MM.1S (cell line): Measurements from ENCODE around the gene LTBP4.
A peak's percentile ranks its signal among the peaks of the same experiment; 100 is the strongest.
"Not testable (repeated sequence)": the region's sequence is repeated elsewhere in the genome, so short reads cannot be mapped to it uniquely, and the experiment has no call there.

Source experiments
- DNase-seq: peaks from one replicate; pipeline ENCODE4 v3.0.0-alpha.2; 2015
- H2AFZ ChIP-seq: fragments of 300-600 bp; sonication (generic); 2 replicates; pipeline ENCODE4 v1.6.0; 2016; ENCODE audit warnings: antibody characterized with exemption, low read length
- H3F3A ChIP-seq: fragments of 300-600 bp; sonication (generic); 2 replicates; pipeline ENCODE4 v1.6.1; 2016; ENCODE audit warnings: mild to moderate bottlenecking, antibody characterized with exemption, low read length, moderate library complexity, mixed read lengths; ENCODE audit not compliant: insufficient read depth
- H3K27ac ChIP-seq: fragments of 300-600 bp; sonication (generic); 2 replicates; pipeline ENCODE4 v1.5.1; 2016; ENCODE audit warnings: mild to moderate bottlenecking, low read length
- H3K27me3 ChIP-seq: fragments of 300-600 bp; sonication (generic); replicated peaks from 2 replicates; pipeline ENCODE4 v1.6.0; 2016; ENCODE audit warnings: low read length; ENCODE audit not compliant: insufficient read depth
- H3K36me3 ChIP-seq: fragments of 300-600 bp; sonication (generic); replicated peaks from 2 replicates; pipeline ENCODE4 v1.6.1; 2016; ENCODE audit warnings: mild to moderate bottlenecking, low read length, mixed read lengths; ENCODE audit not compliant: insufficient read depth
- H3K4me1 ChIP-seq: fragments of 300-600 bp; sonication (generic); 2 replicates; pipeline ENCODE4 v1.6.1; 2016; ENCODE audit warnings: low read length, mixed read lengths
- H3K4me2 ChIP-seq: fragments of 300-600 bp; sonication (generic); 2 replicates; pipeline ENCODE4 v1.6.0; 2016; ENCODE audit warnings: low read depth, low read length
- H3K4me3 ChIP-seq: fragments of 300-600 bp; sonication (generic); 2 replicates; pipeline ENCODE4 v1.5.1; 2016; ENCODE audit warnings: low read length, mixed read lengths
- H3K79me2 ChIP-seq: fragments of 300-600 bp; sonication (generic); 2 replicates; pipeline ENCODE4 v1.6.1; 2016; ENCODE audit warnings: mixed run types, low read length, mixed read lengths
- H3K9ac ChIP-seq: fragments of 300-600 bp; sonication (generic); 2 replicates; pipeline ENCODE4 v1.6.1; 2016; ENCODE audit warnings: low read length, mixed read lengths
- H3K9me2 ChIP-seq: fragments of 300-600 bp; sonication (generic); replicated peaks from 2 replicates; pipeline ENCODE4 v1.6.1; 2016; ENCODE audit warnings: mild to moderate bottlenecking, low read length, mixed read lengths; ENCODE audit not compliant: insufficient read depth
- H3K9me3 ChIP-seq: fragments of 300-600 bp; sonication (generic); replicated peaks from 2 replicates; pipeline ENCODE4 v1.6.1; 2016; ENCODE audit warnings: mild to moderate bottlenecking, low read length, mixed read lengths; ENCODE audit not compliant: insufficient read depth
- H4K20me1 ChIP-seq: fragments of 300-600 bp; sonication (generic); 2 replicates; pipeline ENCODE4 v1.6.1; 2016; ENCODE audit warnings: mild to moderate bottlenecking, low read length, moderate library complexity, mixed read lengths; ENCODE audit not compliant: insufficient read depth
- EZH2 ChIP-seq: fragments of 300-600 bp; sonication (generic); optimal IDR thresholded peaks from 2 replicates; pipeline ENCODE3; 2017; ENCODE audit warnings: low read depth, mild to moderate bottlenecking, antibody characterized with exemption, low read length, mixed read lengths
- EZH2phosphoT487 ChIP-seq: fragments of 300-600 bp; sonication (generic); IDR thresholded peaks from 2 replicates; pipeline ENCODE4 v1.6.1; 2018; ENCODE audit warnings: antibody characterized with exemption, low read length
- TF ChIP-seq, protein P1 (sequence below): fragments of 300-600 bp; sonication (generic); IDR thresholded peaks from 2 replicates; pipeline ENCODE4 v1.5.1; 2016; ENCODE audit warnings: antibody characterized with exemption, low read length, mixed read lengths

Gene LTBP4

DNA sequence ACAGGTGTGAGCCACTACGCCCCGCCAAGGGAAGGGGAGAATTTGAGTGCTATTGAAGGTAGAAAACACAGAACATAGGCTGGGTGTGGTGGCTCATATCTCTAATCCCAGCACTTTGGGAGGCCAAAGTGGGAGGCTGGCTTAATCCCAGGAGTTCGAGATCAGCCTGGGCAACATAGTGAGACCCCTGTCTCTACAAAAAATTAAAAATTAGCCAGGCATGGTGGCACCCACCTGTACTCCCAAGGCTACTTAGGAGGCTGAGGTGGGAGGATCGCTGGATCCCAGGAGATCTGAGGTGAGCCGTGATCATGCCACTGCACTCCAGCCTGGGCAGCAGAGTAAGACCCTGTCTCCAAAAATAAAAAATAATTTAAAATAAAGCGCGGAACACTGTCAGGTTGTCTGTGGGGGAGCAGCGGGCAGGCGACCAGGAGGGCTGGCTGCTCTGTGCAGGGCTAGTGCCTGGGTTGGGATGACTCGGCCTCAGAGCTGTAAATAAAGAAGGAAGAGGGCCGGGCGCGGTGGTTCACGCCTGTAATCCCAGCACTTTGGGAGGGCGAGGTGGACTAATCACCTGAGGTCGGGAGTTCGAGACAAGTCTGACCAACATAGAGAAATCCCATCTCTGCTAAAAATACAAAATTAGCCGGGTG lies 41.0 kb downstream of the LTBP4 start:
- no peak overlapping the region for H3K4me3 ChIP-seq
- no peak overlapping the region for H3K4me2 ChIP-seq
- H3K9ac ChIP-seq = no peak overlapping the region
- H3K27me3 ChIP-seq = peaks cover 19% of the 10 kb centered on the region
- H3K9me3 ChIP-seq = no peaks in the 10 kb centered on the region
- no peaks in the 10 kb centered on the region for H3K4me1 ChIP-seq
- H3F3A ChIP-seq = no peaks in the 10 kb centered on the region
- H3K79me2 ChIP-seq = no peaks in the 10 kb centered on the region
- H2AFZ ChIP-seq = no peak overlapping the region
- TF ChIP-seq, protein P1, sequence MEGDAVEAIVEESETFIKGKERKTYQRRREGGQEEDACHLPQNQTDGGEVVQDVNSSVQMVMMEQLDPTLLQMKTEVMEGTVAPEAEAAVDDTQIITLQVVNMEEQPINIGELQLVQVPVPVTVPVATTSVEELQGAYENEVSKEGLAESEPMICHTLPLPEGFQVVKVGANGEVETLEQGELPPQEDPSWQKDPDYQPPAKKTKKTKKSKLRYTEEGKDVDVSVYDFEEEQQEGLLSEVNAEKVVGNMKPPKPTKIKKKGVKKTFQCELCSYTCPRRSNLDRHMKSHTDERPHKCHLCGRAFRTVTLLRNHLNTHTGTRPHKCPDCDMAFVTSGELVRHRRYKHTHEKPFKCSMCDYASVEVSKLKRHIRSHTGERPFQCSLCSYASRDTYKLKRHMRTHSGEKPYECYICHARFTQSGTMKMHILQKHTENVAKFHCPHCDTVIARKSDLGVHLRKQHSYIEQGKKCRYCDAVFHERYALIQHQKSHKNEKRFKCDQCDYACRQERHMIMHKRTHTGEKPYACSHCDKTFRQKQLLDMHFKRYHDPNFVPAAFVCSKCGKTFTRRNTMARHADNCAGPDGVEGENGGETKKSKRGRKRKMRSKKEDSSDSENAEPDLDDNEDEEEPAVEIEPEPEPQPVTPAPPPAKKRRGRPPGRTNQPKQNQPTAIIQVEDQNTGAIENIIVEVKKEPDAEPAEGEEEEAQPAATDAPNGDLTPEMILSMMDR = no peak
- TF ChIP-seq EZH2phosphoT487 = no peak
- no peak for TF ChIP-seq EZH2
- no peaks in the 10 kb centered on the region for H4K20me1 ChIP-seq
- no peak overlapping the region for H3K27ac ChIP-seq
- DNase-seq = no peak
- H3K9me2 ChIP-seq = no peaks in the 10 kb centered on the region
- H3K36me3 ChIP-seq = no peaks in the 10 kb centered on the region

DNA sequence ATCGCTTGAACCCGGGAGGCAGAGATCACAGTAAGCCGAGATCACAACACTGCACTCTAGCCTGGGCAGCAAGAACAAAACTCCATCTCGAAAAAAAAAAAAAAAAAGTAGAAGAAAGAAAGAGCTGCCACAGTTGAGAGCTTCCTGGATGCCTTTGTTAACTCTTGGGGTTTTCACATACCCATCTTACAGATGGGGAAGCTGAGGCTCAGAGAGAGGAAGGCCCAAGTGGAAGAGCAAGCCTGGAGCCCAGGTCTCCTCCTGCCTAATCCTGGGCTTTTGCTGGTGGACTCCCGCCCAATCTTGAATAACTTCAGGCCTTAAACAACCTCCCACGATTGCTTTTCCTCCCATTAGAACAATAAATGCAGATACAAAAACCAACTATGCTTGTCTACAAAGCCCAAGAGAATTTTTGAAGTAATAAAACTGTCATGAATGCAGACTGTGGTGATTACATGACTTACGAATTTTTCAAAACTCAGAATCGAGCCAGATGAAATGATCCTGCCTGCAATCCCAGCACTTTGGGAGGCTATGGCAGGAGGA lies 41.7 kb downstream of the LTBP4 start:
- no peak for DNase-seq
- H3K4me1 ChIP-seq = no peaks in the 10 kb centered on the region
- H3F3A ChIP-seq = no peaks in the 10 kb centered on the region
- no peak overlapping the region for H2AFZ ChIP-seq
- H3K9me3 ChIP-seq = no peaks in the 10 kb centered on the region
- no peaks in the 10 kb centered on the region for H4K20me1 ChIP-seq
- H3K9me2 ChIP-seq = no peaks in the 10 kb centered on the region
- no peak overlapping the region for H3K4me3 ChIP-seq
- H3K27ac ChIP-seq = no peak overlapping the region
- H3K79me2 ChIP-seq = no peaks in the 10 kb centered on the region
- peaks cover 17% of the 10 kb centered on the region for H3K27me3 ChIP-seq
- TF ChIP-seq EZH2 = no peak
- no peak for TF ChIP-seq EZH2phosphoT487
- no peaks in the 10 kb centered on the region for H3K36me3 ChIP-seq
- no peak overlapping the region for H3K4me2 ChIP-seq
- no peak overlapping the region for H3K9ac ChIP-seq

DNA sequence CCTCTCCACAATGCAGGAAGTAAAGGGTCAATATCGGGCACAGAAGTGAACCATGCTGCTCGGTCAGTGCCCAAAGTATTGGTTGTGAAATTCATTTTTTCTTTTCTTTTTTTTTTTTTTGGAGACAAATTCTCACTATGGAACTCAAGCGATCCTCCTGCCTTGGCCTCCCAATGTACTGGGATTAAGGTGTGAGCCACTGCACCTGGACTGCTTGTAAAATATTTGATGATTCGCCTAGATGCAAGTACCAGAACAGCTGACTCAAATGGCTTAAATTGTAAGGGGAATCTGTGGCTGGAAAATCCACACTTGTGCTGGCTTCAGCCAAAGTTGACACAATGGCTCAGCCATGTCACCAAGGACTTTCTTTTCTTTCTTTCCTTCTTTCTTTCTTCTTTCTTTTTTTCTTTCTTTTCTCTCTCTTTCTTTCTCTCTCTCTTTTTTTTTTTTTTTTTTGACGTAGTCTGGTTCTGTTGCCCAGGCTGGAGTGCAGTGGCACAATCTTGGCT lies 45.6 kb downstream of the LTBP4 start:
- Histone ChIP-seq H4K20me1 (no peaks in the 10 kb centered on the region), H3K27me3 (peaks cover 32% of the 10 kb centered on the region), H3K27ac (no peak overlapping the region), H3K9me3 (no peaks in the 10 kb centered on the region), H3K36me3 (no peaks in the 10 kb centered on the region), H3K9ac (no peak overlapping the region), H3K9me2 (no peaks in the 10 kb centered on the region), H3K4me3 (no peak overlapping the region), H3K4me2 (no peak overlapping the region), H3F3A (no peaks in the 10 kb centered on the region), H3K4me1 (no peaks in the 10 kb centered on the region), H2AFZ (no peak overlapping the region), H3K79me2 (no peaks in the 10 kb centered on the region)
- no peak for TF ChIP-seq EZH2phosphoT487
- TF ChIP-seq EZH2 = no peak
- TF ChIP-seq, protein P1 = no peak
- DNase-seq = no peak

DNA sequence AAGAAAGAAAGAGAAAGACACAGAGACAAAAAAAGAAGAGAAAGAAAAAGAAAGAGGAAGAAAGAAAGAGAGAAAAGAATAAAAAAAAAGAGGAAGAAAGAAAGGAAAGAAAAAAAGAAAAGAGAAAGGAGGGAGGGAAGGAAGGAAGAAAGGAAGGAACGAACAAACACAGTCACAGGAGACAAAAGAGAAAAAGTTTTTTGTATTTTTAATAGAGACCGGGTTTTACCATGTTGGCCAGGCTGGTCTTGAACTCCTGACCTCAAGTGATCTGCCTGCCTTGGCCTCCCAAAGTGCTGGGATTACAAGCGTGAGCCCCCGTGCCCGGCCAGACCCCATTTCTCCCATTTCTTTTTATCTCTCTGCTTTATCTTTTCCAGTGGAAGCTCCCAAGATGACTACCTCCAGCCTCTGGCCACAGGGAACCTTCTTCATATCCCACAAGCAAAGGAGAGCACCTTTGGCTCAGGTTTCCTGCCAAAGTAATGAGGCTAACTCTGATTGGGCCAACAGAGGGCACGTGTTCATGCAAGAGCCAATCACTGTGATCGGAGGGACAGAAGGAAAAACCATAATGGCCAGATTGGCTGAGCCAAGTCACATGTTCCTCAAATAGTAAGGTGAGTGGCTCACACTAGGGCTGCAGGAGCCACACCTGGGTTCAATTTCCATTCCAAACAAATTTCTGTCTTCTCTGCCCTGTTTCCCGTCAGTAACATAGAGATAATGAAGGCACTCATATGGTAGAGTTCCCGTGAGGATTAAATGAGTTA lies 48.9 kb downstream of the LTBP4 start:
- not testable (repeated sequence) for H3K79me2 ChIP-seq, H3K9me3 ChIP-seq, H3K4me1 ChIP-seq, H3K4me2 ChIP-seq, H3K27ac ChIP-seq, H3K9me2 ChIP-seq, H3K36me3 ChIP-seq, H4K20me1 ChIP-seq, H2AFZ ChIP-seq, H3F3A ChIP-seq, H3K9ac ChIP-seq, H3K4me3 ChIP-seq
- peak; percentile 10 for DNase-seq
- peaks cover 38% of the 10 kb centered on the region for H3K27me3 ChIP-seq
